Astrocyte (in vitro differentiated cells and primary cell): Measurements from ENCODE around the gene SPAG7. TPM values are rescaled to one million over a fixed set of nuclear protein-coding genes. Genes with fewer than 3 reads are reported as not detected.

Experiments
- DNase-seq: peaks from one replicate; pipeline ENCODE4 v3.0.0-alpha.2; 2010; ENCODE audit warnings: low read depth
- FAIRE-seq: peaks from 2 replicates; lab custom pipeline; 2011; peaks lifted over from hg19 to GRCh38; lab: Jason Lieb, UNC
- H2AFZ ChIP-seq: 2 replicates; pipeline ENCODE4 v1.6.0; 2012; ENCODE audit warnings: low read depth, low read length, inconsistent platforms
- H3K27ac ChIP-seq: 2 replicates; pipeline ENCODE4 v1.5.1; 2011; ENCODE audit warnings: low read depth, low read length, inconsistent platforms
- H3K27me3 ChIP-seq: 2 replicates; pipeline ENCODE4 v1.6.0; 2011; ENCODE audit warnings: low read length, inconsistent platforms; ENCODE audit not compliant: insufficient read depth
- H3K36me3 ChIP-seq: 2 replicates; pipeline ENCODE4 v1.5.1; 2011; ENCODE audit warnings: low read length, inconsistent platforms; ENCODE audit not compliant: insufficient read depth
- H3K4me1 ChIP-seq: 2 replicates; pipeline ENCODE4 v1.5.1; 2011; ENCODE audit warnings: low read length, inconsistent platforms; ENCODE audit not compliant: insufficient read depth
- H3K4me2 ChIP-seq: 2 replicates; pipeline ENCODE4 v1.6.0; 2012; ENCODE audit warnings: low read length, inconsistent platforms
- H3K4me3 ChIP-seq: 2 replicates; pipeline ENCODE4 v1.5.1; 2011; ENCODE audit warnings: low read depth, mild to moderate bottlenecking, low read length, inconsistent platforms; ENCODE audit not compliant: insufficient read depth
- H3K79me2 ChIP-seq: 2 replicates; pipeline ENCODE4 v1.6.0; 2012; ENCODE audit warnings: mild to moderate bottlenecking, low read length, inconsistent platforms; ENCODE audit not compliant: insufficient read depth
- H3K9ac ChIP-seq: 2 replicates; pipeline ENCODE4 v1.6.0; 2012; ENCODE audit warnings: mild to moderate bottlenecking, low read length, inconsistent platforms
- H3K9me3 ChIP-seq: 2 replicates; pipeline ENCODE4 v1.5.1; 2012; ENCODE audit warnings: low read depth, mild to moderate bottlenecking, low read length, inconsistent platforms; ENCODE audit not compliant: insufficient read depth
- H4K20me1 ChIP-seq: 2 replicates; pipeline ENCODE4 v1.6.0; 2012; ENCODE audit warnings: low read length, inconsistent platforms; ENCODE audit not compliant: insufficient read depth
- H3K27ac Mint-ChIP-seq: one replicate; pipeline ENCODE4 v1.8.0; 2021; ENCODE audit warnings: mild to moderate bottlenecking, mixed read lengths; ENCODE audit not compliant: unreplicated experiment
- H3K27me3 Mint-ChIP-seq: one replicate; pipeline ENCODE4 v1.8.0; 2021; ENCODE audit warnings: low read depth, mixed read lengths; ENCODE audit not compliant: unreplicated experiment
- H3K36me3 Mint-ChIP-seq: one replicate; pipeline ENCODE4 v1.8.0; 2021; ENCODE audit warnings: low read depth, mixed read lengths; ENCODE audit not compliant: unreplicated experiment
- H3K4me1 Mint-ChIP-seq: one replicate; pipeline ENCODE4 v1.8.0; 2021; ENCODE audit warnings: low read depth, mixed read lengths; ENCODE audit not compliant: unreplicated experiment
- H3K4me3 Mint-ChIP-seq: one replicate; pipeline ENCODE4 v1.8.0; 2021; ENCODE audit warnings: mild to moderate bottlenecking, moderate library complexity, mixed read lengths; ENCODE audit not compliant: unreplicated experiment
- H3K9me3 Mint-ChIP-seq: one replicate; pipeline ENCODE4 v1.8.0; 2021; ENCODE audit warnings: mild to moderate bottlenecking, mixed read lengths; ENCODE audit not compliant: unreplicated experiment
- EZH2 ChIP-seq: IDR thresholded peaks from 2 replicates; pipeline ENCODE4 v1.6.1; 2012; ENCODE audit warnings: mild to moderate bottlenecking, low read length, inconsistent platforms; ENCODE audit not compliant: insufficient read depth
- total RNA-seq: library from RNA; stranded (reverse); gene quantifications from 2 replicates; pipeline ENCODE4 v1.2.1, GENCODE V29; 2021
- TF ChIP-seq, protein P1 (sequence below): IDR thresholded peaks from 2 replicates; pipeline ENCODE4 v1.5.1; 2011; ENCODE audit warnings: low read depth, mild to moderate bottlenecking, inconsistent platforms, low read length, moderate library complexity; ENCODE audit not compliant: insufficient read depth

SPAG7 gene
- total RNA-seq, 1 donor from 2014 or later, result 60.9 TPM

DNA sequence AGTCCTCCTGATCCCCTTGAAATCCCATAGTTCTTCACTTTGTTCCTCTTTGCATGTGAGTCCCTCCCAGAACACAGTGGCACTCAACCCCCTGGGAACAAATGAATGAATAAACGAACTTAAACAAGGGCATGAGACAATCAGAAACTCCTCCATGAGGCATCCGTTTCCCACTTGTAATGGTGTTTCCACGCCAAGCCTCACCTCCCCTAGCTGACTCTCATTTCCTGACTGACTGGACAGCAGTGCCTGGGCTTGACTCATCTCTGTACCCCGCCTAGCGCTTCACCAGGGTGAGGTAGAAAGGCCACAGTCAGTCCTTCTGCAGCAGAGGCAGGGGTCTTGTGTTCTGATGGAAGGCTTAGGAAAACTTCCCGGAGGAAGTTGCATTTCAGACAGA is 44.3 kb upstream of the SPAG7 start:
- H3K27ac ChIP-seq, result no peak overlapping the region

DNA sequence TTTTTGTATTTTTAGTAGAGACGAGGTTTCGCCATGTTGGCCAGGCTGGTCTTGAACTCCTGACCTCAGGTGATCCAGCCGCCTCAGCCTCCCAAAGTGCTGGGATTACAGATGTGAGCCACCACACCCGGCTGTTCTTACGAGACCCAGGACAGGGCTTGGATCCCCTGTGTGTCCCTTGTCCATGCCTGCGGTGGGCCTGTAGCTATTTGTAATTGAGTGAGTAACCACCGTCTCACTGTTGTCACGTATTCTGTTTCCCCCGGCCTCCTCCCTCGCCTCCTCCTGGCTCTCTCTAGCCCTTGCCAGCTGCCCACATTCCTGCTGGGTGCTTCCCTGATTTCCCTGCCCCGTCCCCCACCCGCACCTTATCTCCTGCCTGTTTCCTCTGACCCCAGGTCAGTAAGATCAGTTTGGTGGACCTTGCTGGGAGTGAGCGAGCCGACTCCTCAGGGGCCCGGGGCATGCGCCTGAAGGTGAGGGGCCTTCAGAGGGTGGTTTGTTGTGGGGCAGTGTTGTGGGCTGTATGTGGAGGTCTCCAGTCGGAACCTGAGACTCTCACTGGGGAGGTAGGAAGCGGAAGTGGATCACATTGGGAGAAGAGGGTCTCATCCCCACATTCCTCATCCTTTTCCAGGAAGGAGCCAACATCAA is 35.7 kb upstream of the SPAG7 start:
- no peaks in the 10 kb centered on the region for H3K9me3 ChIP-seq
- H3K9me3 Mint-ChIP-seq, result no peaks in the 10 kb centered on the region
- peaks cover 10% of the 10 kb centered on the region for H3K4me1 Mint-ChIP-seq
- H3K27ac ChIP-seq, result no peak overlapping the region
- TF ChIP-seq, protein P1, sequence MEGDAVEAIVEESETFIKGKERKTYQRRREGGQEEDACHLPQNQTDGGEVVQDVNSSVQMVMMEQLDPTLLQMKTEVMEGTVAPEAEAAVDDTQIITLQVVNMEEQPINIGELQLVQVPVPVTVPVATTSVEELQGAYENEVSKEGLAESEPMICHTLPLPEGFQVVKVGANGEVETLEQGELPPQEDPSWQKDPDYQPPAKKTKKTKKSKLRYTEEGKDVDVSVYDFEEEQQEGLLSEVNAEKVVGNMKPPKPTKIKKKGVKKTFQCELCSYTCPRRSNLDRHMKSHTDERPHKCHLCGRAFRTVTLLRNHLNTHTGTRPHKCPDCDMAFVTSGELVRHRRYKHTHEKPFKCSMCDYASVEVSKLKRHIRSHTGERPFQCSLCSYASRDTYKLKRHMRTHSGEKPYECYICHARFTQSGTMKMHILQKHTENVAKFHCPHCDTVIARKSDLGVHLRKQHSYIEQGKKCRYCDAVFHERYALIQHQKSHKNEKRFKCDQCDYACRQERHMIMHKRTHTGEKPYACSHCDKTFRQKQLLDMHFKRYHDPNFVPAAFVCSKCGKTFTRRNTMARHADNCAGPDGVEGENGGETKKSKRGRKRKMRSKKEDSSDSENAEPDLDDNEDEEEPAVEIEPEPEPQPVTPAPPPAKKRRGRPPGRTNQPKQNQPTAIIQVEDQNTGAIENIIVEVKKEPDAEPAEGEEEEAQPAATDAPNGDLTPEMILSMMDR, result no peak
- DNase-seq, result no peak
- no peaks in the 10 kb centered on the region for H3K27me3 Mint-ChIP-seq
- no peaks in the 10 kb centered on the region for H3K27me3 ChIP-seq
- peaks cover 42% of the 10 kb centered on the region for H3K36me3 ChIP-seq
- peaks cover 30% of the 10 kb centered on the region for H3K79me2 ChIP-seq
- H3K4me2 ChIP-seq, result no peak overlapping the region
- FAIRE-seq, result no peak
- no peak overlapping the region for H3K27ac Mint-ChIP-seq
- H3K9ac ChIP-seq, result no peak overlapping the region
- no peak overlapping the region for H2AFZ ChIP-seq
- no peak overlapping the region for H3K4me3 Mint-ChIP-seq
- H3K4me3 ChIP-seq, result no peak overlapping the region
- peaks cover 48% of the 10 kb centered on the region for H3K36me3 Mint-ChIP-seq
- peaks cover 18% of the 10 kb centered on the region for H3K4me1 ChIP-seq
- H4K20me1 ChIP-seq, result peaks cover 61% of the 10 kb centered on the region

More for the DNA sequence above, 44.3 kb upstream of the SPAG7 start:
- Histone ChIP-seq H4K20me1 (peaks cover 17% of the 10 kb centered on the region), H2AFZ (no peak overlapping the region), H3K9ac (no peak overlapping the region), H3K9me3 (no peaks in the 10 kb centered on the region), H3K4me3 (no peak overlapping the region), H3K4me1 (peaks cover 6% of the 10 kb centered on the region), H3K36me3 (peaks cover 27% of the 10 kb centered on the region), H3K79me2 (no peaks in the 10 kb centered on the region), H3K27me3 (no peaks in the 10 kb centered on the region), H3K4me2 (peak overlapping the region; percentile 4)
- Mint-ChIP-seq H3K9me3 (no peaks in the 10 kb centered on the region), H3K27ac (no peak overlapping the region), H3K27me3 (no peaks in the 10 kb centered on the region), H3K4me3 (no peak overlapping the region), H3K36me3 (peaks cover 31% of the 10 kb centered on the region), H3K4me1 (peaks cover 7% of the 10 kb centered on the region)
- FAIRE-seq (no peak), DNase-seq (peak; percentile 38)
- TF ChIP-seq, protein P1, result no peak
- TF ChIP-seq EZH2, result no peak

DNA sequence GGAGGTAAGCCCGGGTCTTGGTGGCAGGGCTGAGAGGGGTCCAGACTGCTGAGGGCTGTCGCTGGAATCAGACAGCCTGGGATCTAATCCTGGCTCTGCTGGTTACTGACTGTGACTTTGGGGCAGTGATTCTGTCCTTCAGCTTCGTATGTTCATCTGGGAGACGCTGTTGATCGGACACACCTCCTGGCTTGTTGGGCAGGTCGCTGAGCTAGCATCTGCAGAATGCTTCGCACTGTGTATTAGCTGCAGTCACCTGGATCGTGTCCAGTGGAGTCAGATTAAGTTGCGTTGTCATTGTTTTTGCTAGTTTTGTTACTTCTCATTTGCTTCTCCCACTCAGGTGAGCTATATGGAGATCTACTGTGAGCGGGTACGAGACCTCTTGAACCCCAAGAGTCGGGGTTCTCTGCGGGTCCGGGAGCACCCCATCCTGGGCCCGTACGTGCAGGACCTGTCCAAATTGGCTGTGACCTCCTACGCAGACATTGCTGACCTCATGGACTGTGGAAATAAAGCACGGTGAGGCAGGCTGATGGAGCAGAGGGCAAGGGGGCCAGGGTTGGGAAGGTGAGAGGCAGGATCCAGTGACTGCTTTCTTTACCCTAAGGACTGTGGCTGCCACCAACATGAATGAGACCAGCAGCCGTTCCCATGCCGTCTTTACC is 34.6 kb upstream of the SPAG7 start:
- DNase-seq (no peak), FAIRE-seq (no peak)
- Histone ChIP-seq H3K9me3 (no peaks in the 10 kb centered on the region), H3K4me2 (no peak overlapping the region), H2AFZ (no peak overlapping the region), H3K79me2 (peaks cover 35% of the 10 kb centered on the region), H3K9ac (no peak overlapping the region), H3K36me3 (peaks cover 33% of the 10 kb centered on the region), H3K27me3 (no peaks in the 10 kb centered on the region), H3K4me3 (no peak overlapping the region), H3K4me1 (peaks cover 19% of the 10 kb centered on the region), H4K20me1 (peaks cover 56% of the 10 kb centered on the region), H3K27ac (no peak overlapping the region)
- H3K27me3 Mint-ChIP-seq, result no peaks in the 10 kb centered on the region
- no peaks in the 10 kb centered on the region for H3K9me3 Mint-ChIP-seq
- no peak overlapping the region for H3K4me3 Mint-ChIP-seq
- H3K27ac Mint-ChIP-seq, result no peak overlapping the region
- H3K4me1 Mint-ChIP-seq, result peaks cover 10% of the 10 kb centered on the region
- peaks cover 40% of the 10 kb centered on the region for H3K36me3 Mint-ChIP-seq
- no peak for TF ChIP-seq EZH2
- TF ChIP-seq, protein P1, result no peak
